PC-9 (cell line): Measurements from ENCODE around the gene POGK. TPM values are rescaled to one million over a fixed set of nuclear protein-coding genes. Genes with fewer than 3 reads are reported as not detected.

Source experiments
- BruUV-seq: library from RNA; stranded (reverse); fragments of 400-500 nt; replicated peaks from 2 replicates; lab custom pipeline; 2021; lab: Mats Ljungman, UMichigan
- CTCF ChIA-PET: fragments of 300-600 bp; sonication (Branson Sonifier 250); formaldehyde crosslinking; loops from one replicate; lab custom pipeline; 2022; ENCODE audit warnings: antibody characterized with exemption; lab: Charles Lee
- POLR2A ChIA-PET: fragments of 300-600 bp; sonication (Branson Sonifier 250); formaldehyde crosslinking; loops from one replicate; lab custom pipeline; 2022; ENCODE audit warnings: antibody characterized with exemption; ENCODE audit not compliant: unreplicated experiment; lab: Charles Lee
- DNase-seq, 2 experiments: peaks; one replicate each; pipeline versions ENCODE4 v3.0.0 to v3.0.0-alpha.2; 2015 to 2022; ENCODE audit warnings: mixed read lengths in 1 of 2
- H2AFZ ChIP-seq: fragments of 200-600 bp; sonication (generic); 2 replicates; pipeline ENCODE4 v1.8.1; 2017; ENCODE audit warnings: antibody characterized with exemption
- H3F3A ChIP-seq: fragments of 200-600 bp; sonication (generic); 2 replicates; pipeline ENCODE4 v1.8.1; 2017; ENCODE audit warnings: antibody characterized with exemption, mild to moderate bottlenecking, low read depth; ENCODE audit not compliant: insufficient read depth
- H3K27ac ChIP-seq: fragments of 200-600 bp; sonication (generic); 2 replicates; pipeline ENCODE4 v1.6.1; 2016; ENCODE audit warnings: mixed run types
- H3K27me3 ChIP-seq: fragments of 200-600 bp; sonication (generic); 2 replicates; pipeline ENCODE4 v1.6.1; 2016; ENCODE audit warnings: low read depth, mixed run types; ENCODE audit not compliant: insufficient read depth
- H3K36me3 ChIP-seq: fragments of 200-600 bp; sonication (generic); 2 replicates; pipeline ENCODE4 v1.6.1; 2016; ENCODE audit warnings: low read depth, mixed run types
- H3K4me1 ChIP-seq: fragments of 200-600 bp; sonication (generic); replicated peaks from 2 replicates; pipeline ENCODE4 v1.6.1; 2016; ENCODE audit warnings: mixed run types; ENCODE audit not compliant: insufficient read depth
- H3K4me2 ChIP-seq: fragments of 200-600 bp; sonication (generic); 2 replicates; pipeline ENCODE4 v1.6.1; 2017; ENCODE audit warnings: mixed run types
- H3K4me3 ChIP-seq: fragments of 200-600 bp; sonication (generic); 2 replicates; pipeline ENCODE4 v1.6.1; 2016; ENCODE audit warnings: mixed run types
- H3K79me2 ChIP-seq: fragments of 200-600 bp; sonication (generic); 2 replicates; pipeline ENCODE4 v1.6.1; 2017; ENCODE audit warnings: low read depth, mixed run types
- H3K9me2 ChIP-seq: fragments of 200-600 bp; sonication (generic); 2 replicates; pipeline ENCODE4 v1.8.1; 2017; ENCODE audit warnings: mild to moderate bottlenecking; ENCODE audit not compliant: insufficient read depth
- H3K9me3 ChIP-seq: fragments of 200-600 bp; sonication (generic); 2 replicates; pipeline ENCODE4 v1.8.1; 2016; ENCODE audit warnings: low read depth; ENCODE audit not compliant: insufficient read depth
- H4K20me1 ChIP-seq: fragments of 200-600 bp; sonication (generic); 2 replicates; pipeline ENCODE4 v1.8.1; 2017; ENCODE audit not compliant: insufficient read depth
- EZH2 ChIP-seq: fragments of 200-600 bp; sonication (generic); IDR thresholded peaks from 2 replicates; pipeline ENCODE4 v1.8.0; 2017; ENCODE audit warnings: antibody characterized with exemption, low read depth
- intact Hi-C: fragments of 100-400 bp; cut with micrococcal nuclease; formaldehyde crosslinking; loops from one replicate; pipeline ENCODE4 v1.10.0; 2022; ENCODE audit not compliant: unreplicated experiment
- total RNA-seq: library from RNA; stranded (reverse); gene quantifications from 2 replicates; pipeline ENCODE4 v1.2.3, GENCODE V29; 2021
- TF ChIP-seq, protein P1 (sequence below): fragments of 200-600 bp; sonication (generic); conservative IDR thresholded peaks from 2 replicates; pipeline ENCODE4 v1.6.1; 2017; ENCODE audit warnings: mixed run types, antibody characterized with exemption, mild to moderate bottlenecking, moderate library complexity

Gene POGK
- total RNA-seq, 1 experiment from 2014 or later: 17.0 TPM

DNA sequence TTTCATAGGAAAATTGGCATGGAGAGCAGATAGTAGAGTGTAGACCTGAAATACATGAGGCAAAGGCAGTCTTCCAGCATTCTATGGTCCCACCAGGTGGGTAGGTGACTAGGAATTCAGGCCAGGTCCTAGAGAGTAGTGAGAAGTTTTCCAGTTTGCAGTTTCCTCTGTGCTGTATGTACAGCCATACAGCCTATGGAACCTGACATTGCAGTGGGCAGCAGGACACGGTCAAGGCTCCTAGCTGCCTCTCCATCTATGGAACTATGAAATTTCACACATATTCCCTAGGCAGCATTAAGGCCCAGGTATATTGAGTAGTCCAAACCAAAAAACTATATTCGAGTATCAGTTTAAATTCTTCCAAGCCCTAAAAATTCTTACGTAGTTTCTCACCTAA lies 16.3 kb downstream of the POGK start:
- BruUV-seq: no TSS peak
- intact Hi-C loops: loop anchor here (10.0 kb wide), 1 partner anchor 269 kb away; no protein-coding TSS in a partner anchor
- H3K36me3 ChIP-seq: peaks cover 16% of the 10 kb centered on the region; the same call in 1 of the 2 replicates
- no peaks in the 10 kb centered on the region for H3K27me3 ChIP-seq
- H2AFZ ChIP-seq: no peak overlapping the region
- H3K9me3 ChIP-seq: no peaks in the 10 kb centered on the region
- no peak for DNase-seq
- no peak overlapping the region for H3K27ac ChIP-seq
- H3K9me2 ChIP-seq: no peaks in the 10 kb centered on the region
- H3K4me2 ChIP-seq: no peak overlapping the region
- no peak overlapping the region for H3K4me3 ChIP-seq
- no peaks in the 10 kb centered on the region for H3K79me2 ChIP-seq
- CTCF ChIA-PET: interaction anchor here (0.6 kb wide), 1 partner anchor 697 kb away, joined by 4 read pairs; no protein-coding TSS in a partner anchor
- peaks cover 7% of the 10 kb centered on the region for H4K20me1 ChIP-seq
- peaks cover 8% of the 10 kb centered on the region; the same call in 1 of the 2 replicates for H3F3A ChIP-seq
- H3K4me1 ChIP-seq: no peaks in the 10 kb centered on the region
- TF ChIP-seq EZH2: no peak
- TF ChIP-seq, protein P1, sequence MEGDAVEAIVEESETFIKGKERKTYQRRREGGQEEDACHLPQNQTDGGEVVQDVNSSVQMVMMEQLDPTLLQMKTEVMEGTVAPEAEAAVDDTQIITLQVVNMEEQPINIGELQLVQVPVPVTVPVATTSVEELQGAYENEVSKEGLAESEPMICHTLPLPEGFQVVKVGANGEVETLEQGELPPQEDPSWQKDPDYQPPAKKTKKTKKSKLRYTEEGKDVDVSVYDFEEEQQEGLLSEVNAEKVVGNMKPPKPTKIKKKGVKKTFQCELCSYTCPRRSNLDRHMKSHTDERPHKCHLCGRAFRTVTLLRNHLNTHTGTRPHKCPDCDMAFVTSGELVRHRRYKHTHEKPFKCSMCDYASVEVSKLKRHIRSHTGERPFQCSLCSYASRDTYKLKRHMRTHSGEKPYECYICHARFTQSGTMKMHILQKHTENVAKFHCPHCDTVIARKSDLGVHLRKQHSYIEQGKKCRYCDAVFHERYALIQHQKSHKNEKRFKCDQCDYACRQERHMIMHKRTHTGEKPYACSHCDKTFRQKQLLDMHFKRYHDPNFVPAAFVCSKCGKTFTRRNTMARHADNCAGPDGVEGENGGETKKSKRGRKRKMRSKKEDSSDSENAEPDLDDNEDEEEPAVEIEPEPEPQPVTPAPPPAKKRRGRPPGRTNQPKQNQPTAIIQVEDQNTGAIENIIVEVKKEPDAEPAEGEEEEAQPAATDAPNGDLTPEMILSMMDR: no peak
- POLR2A ChIA-PET: no interaction called here

DNA sequence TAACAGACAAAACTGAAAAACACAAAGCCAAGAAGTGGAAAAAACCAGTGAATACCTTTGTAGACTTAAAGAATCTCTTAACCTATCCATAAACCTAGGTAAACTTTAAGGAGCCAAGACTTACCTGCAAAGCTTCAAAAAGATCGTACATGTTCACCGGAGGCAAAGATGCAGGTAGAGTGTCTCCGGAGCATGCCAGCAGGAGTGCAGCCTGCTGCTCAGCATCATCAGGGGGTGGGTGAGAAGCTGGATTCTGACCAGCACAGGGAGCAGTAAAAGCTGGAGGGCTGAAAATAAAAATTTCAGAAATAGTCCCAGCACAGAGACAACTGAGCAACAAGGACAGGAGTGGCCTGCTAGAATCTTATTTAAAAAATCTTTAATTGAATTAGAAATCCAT lies 18.7 kb downstream of the POGK start:
- TF ChIP-seq EZH2: no peak
- TF ChIP-seq, protein P1: no peak
- Histone ChIP-seq H4K20me1 (peaks cover 7% of the 10 kb centered on the region), H2AFZ (no peak overlapping the region), H3K4me2 (no peak overlapping the region), H3K4me1 (no peaks in the 10 kb centered on the region), H3K36me3 (peaks cover 14% of the 10 kb centered on the region), H3K9me2 (no peaks in the 10 kb centered on the region), H3F3A (peaks cover 3% of the 10 kb centered on the region; the same call in 1 of the 2 replicates), H3K79me2 (no peaks in the 10 kb centered on the region), H3K27me3 (no peaks in the 10 kb centered on the region), H3K4me3 (no peak overlapping the region), H3K9me3 (no peaks in the 10 kb centered on the region), H3K27ac (no peak overlapping the region)
- ChIA-PET POLR2A (no interaction called here), CTCF (no interaction called here)
- DNase-seq: no peak
- intact Hi-C loops: loop anchor here (10.0 kb wide), 1 partner anchor 267 kb away; no protein-coding TSS in a partner anchor
- BruUV-seq: no TSS peak

DNA sequence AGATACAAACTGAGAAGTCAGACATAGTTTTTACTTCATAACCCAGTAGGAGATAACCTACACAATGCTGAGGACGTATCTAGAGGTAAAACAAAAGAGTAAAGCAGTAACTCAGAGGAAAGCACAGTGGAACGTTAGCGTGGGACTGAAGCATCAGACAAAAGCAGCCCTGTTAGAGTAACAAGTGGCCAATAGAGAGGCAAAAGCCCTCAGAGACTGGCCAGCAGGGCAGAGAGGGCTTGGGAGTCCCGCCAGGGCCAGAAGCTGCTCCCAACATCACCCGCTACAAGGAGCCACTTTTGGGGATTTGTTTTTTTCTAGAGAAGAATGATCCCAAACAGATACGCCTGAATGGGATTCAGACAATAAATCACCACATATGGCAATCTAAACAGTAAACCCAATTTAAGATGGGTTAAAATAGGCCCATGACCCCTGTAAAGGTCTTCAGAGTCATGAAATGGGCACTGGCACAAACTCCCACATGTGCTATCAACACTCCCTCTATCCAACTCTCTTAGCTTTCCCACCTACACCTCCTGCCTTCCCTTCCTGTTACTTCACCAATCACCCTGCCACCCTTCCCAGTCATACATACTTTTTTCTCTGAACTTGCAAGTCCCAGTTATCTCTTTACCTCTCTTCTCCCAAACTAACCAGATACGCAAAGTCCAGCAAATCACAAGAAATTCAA lies 19.6 kb downstream of the POGK start:
- Histone ChIP-seq H3F3A (peaks cover 3% of the 10 kb centered on the region; the same call in 1 of the 2 replicates), H3K9me3 (no peaks in the 10 kb centered on the region), H2AFZ (no peak overlapping the region), H3K4me3 (no peak overlapping the region), H3K4me2 (no peak overlapping the region), H3K27ac (no peak overlapping the region), H3K79me2 (no peaks in the 10 kb centered on the region), H3K9me2 (no peaks in the 10 kb centered on the region), H3K36me3 (peaks cover 14% of the 10 kb centered on the region), H3K27me3 (no peaks in the 10 kb centered on the region), H3K4me1 (no peaks in the 10 kb centered on the region), H4K20me1 (peaks cover 7% of the 10 kb centered on the region)
- BruUV-seq: no TSS peak
- CTCF ChIA-PET: no interaction called here
- TF ChIP-seq, protein P1: no peak
- no peak for TF ChIP-seq EZH2
- POLR2A ChIA-PET: no interaction called here
- intact Hi-C loops: loop anchor here (10.0 kb wide), 1 partner anchor 266 kb away; no protein-coding TSS in a partner anchor
- DNase-seq: no peak
